PC-9 (cell line): ENCODE data around the gene UBE2D3. TPM values are rescaled to one million over a fixed set of nuclear protein-coding genes. Genes with fewer than 3 reads are reported as not detected.

Experiments
- BruUV-seq: library from RNA; stranded (reverse); fragments of 400-500 nt; replicated peaks from 2 replicates; lab custom pipeline; 2021; lab: Mats Ljungman, UMichigan
- CTCF ChIA-PET: fragments of 300-600 bp; sonication (Branson Sonifier 250); formaldehyde crosslinking; loops from one replicate; lab custom pipeline; 2022; ENCODE audit warnings: antibody characterized with exemption; lab: Charles Lee
- POLR2A ChIA-PET: fragments of 300-600 bp; sonication (Branson Sonifier 250); formaldehyde crosslinking; loops from one replicate; lab custom pipeline; 2022; ENCODE audit warnings: antibody characterized with exemption; ENCODE audit not compliant: unreplicated experiment; lab: Charles Lee
- DNase-seq, 2 experiments: peaks; one replicate each; pipeline versions ENCODE4 v3.0.0 to v3.0.0-alpha.2; 2015 to 2022; ENCODE audit warnings: mixed read lengths in 1 of 2
- H2AFZ ChIP-seq: fragments of 200-600 bp; sonication (generic); 2 replicates; pipeline ENCODE4 v1.8.1; 2017; ENCODE audit warnings: antibody characterized with exemption
- H3F3A ChIP-seq: fragments of 200-600 bp; sonication (generic); 2 replicates; pipeline ENCODE4 v1.8.1; 2017; ENCODE audit warnings: antibody characterized with exemption, mild to moderate bottlenecking, low read depth; ENCODE audit not compliant: insufficient read depth
- H3K27ac ChIP-seq: fragments of 200-600 bp; sonication (generic); 2 replicates; pipeline ENCODE4 v1.6.1; 2016; ENCODE audit warnings: mixed run types
- H3K27me3 ChIP-seq: fragments of 200-600 bp; sonication (generic); 2 replicates; pipeline ENCODE4 v1.6.1; 2016; ENCODE audit warnings: low read depth, mixed run types; ENCODE audit not compliant: insufficient read depth
- H3K36me3 ChIP-seq: fragments of 200-600 bp; sonication (generic); 2 replicates; pipeline ENCODE4 v1.6.1; 2016; ENCODE audit warnings: low read depth, mixed run types
- H3K4me1 ChIP-seq: fragments of 200-600 bp; sonication (generic); replicated peaks from 2 replicates; pipeline ENCODE4 v1.6.1; 2016; ENCODE audit warnings: mixed run types; ENCODE audit not compliant: insufficient read depth
- H3K4me2 ChIP-seq: fragments of 200-600 bp; sonication (generic); 2 replicates; pipeline ENCODE4 v1.6.1; 2017; ENCODE audit warnings: mixed run types
- H3K4me3 ChIP-seq: fragments of 200-600 bp; sonication (generic); 2 replicates; pipeline ENCODE4 v1.6.1; 2016; ENCODE audit warnings: mixed run types
- H3K79me2 ChIP-seq: fragments of 200-600 bp; sonication (generic); 2 replicates; pipeline ENCODE4 v1.6.1; 2017; ENCODE audit warnings: low read depth, mixed run types
- H3K9me2 ChIP-seq: fragments of 200-600 bp; sonication (generic); 2 replicates; pipeline ENCODE4 v1.8.1; 2017; ENCODE audit warnings: mild to moderate bottlenecking; ENCODE audit not compliant: insufficient read depth
- H3K9me3 ChIP-seq: fragments of 200-600 bp; sonication (generic); 2 replicates; pipeline ENCODE4 v1.8.1; 2016; ENCODE audit warnings: low read depth; ENCODE audit not compliant: insufficient read depth
- H4K20me1 ChIP-seq: fragments of 200-600 bp; sonication (generic); 2 replicates; pipeline ENCODE4 v1.8.1; 2017; ENCODE audit not compliant: insufficient read depth
- EZH2 ChIP-seq: fragments of 200-600 bp; sonication (generic); IDR thresholded peaks from 2 replicates; pipeline ENCODE4 v1.8.0; 2017; ENCODE audit warnings: antibody characterized with exemption, low read depth
- intact Hi-C: fragments of 100-400 bp; cut with micrococcal nuclease; formaldehyde crosslinking; loops from one replicate; pipeline ENCODE4 v1.10.0; 2022; ENCODE audit not compliant: unreplicated experiment
- total RNA-seq: library from RNA; stranded (reverse); gene quantifications from 2 replicates; pipeline ENCODE4 v1.2.3, GENCODE V29; 2021
- TF ChIP-seq, protein P1 (sequence below): fragments of 200-600 bp; sonication (generic); conservative IDR thresholded peaks from 2 replicates; pipeline ENCODE4 v1.6.1; 2017; ENCODE audit warnings: mixed run types, antibody characterized with exemption, mild to moderate bottlenecking, moderate library complexity

The UBE2D3 gene
- total RNA-seq, 1 experiment from 2014 or later, result 183 TPM

DNA sequence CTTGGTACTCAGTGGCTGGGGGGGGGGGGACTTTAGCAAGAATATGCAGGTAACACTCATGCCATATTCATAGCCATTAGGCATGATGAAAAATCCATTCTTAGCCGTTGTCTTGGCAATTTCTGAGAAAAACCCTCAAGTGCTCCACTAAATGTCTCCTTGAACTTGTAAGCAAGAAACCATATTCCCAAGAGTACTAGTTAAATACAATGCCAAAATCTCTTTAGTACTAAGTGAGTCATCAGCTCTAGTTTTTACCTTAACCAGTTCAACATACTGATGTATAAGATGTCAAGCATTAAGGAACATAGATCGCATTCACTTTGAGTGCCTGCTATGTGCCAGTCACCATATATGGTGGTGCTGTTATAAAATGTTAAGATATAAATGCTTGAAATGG is 27.5 kb downstream of the UBE2D3 start:
- TF ChIP-seq, protein P1, sequence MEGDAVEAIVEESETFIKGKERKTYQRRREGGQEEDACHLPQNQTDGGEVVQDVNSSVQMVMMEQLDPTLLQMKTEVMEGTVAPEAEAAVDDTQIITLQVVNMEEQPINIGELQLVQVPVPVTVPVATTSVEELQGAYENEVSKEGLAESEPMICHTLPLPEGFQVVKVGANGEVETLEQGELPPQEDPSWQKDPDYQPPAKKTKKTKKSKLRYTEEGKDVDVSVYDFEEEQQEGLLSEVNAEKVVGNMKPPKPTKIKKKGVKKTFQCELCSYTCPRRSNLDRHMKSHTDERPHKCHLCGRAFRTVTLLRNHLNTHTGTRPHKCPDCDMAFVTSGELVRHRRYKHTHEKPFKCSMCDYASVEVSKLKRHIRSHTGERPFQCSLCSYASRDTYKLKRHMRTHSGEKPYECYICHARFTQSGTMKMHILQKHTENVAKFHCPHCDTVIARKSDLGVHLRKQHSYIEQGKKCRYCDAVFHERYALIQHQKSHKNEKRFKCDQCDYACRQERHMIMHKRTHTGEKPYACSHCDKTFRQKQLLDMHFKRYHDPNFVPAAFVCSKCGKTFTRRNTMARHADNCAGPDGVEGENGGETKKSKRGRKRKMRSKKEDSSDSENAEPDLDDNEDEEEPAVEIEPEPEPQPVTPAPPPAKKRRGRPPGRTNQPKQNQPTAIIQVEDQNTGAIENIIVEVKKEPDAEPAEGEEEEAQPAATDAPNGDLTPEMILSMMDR, result no peak
- no peak for TF ChIP-seq EZH2
- Histone ChIP-seq H4K20me1 (peaks cover 14% of the 10 kb centered on the region), H2AFZ (no peak overlapping the region), H3F3A (0 out of 2 replicates have a peak, but pooled peaks cover 16% of the 10 kb centered on the region), H3K79me2 (peaks cover 13% of the 10 kb centered on the region), H3K4me3 (no peak overlapping the region), H3K36me3 (peaks cover 64% of the 10 kb centered on the region), H3K27ac (no peak overlapping the region), H3K9me3 (no peaks in the 10 kb centered on the region), H3K9me2 (no peaks in the 10 kb centered on the region), H3K4me2 (no peak overlapping the region), H3K4me1 (no peaks in the 10 kb centered on the region), H3K27me3 (no peaks in the 10 kb centered on the region)
- DNase-seq, result no peak
- CTCF ChIA-PET, result no interaction called here
- BruUV-seq, result no TSS peak
- POLR2A ChIA-PET, result interaction anchor here (0.9 kb wide), 1 partner anchor 73 kb away, joined by 3 read pairs; no protein-coding TSS in a partner anchor
- intact Hi-C loops, result loop anchor here (10.0 kb wide), 2 partner anchors 175 to 365 kb away; no protein-coding TSS in a partner anchor

- intact Hi-C loops, result loop anchor here (10.0 kb wide), 2 partner anchors 170 to 360 kb away; no protein-coding TSS in a partner anchor
- no peak for DNase-seq
- CTCF ChIA-PET, result no interaction called here
- Histone ChIP-seq H3K4me3 (no peak overlapping the region), H2AFZ (no peak overlapping the region), H4K20me1 (peaks cover 5% of the 10 kb centered on the region; the same call in 1 of the 2 replicates), H3K4me2 (no peak overlapping the region), H3K4me1 (no peaks in the 10 kb centered on the region), H3K9me3 (no peaks in the 10 kb centered on the region), H3K79me2 (no peaks in the 10 kb centered on the region), H3K36me3 (peaks cover 42% of the 10 kb centered on the region), H3K9me2 (no peaks in the 10 kb centered on the region), H3K27ac (no peak overlapping the region), H3F3A (peaks cover 19% of the 10 kb centered on the region; the same call in 1 of the 2 replicates), H3K27me3 (no peaks in the 10 kb centered on the region)
- BruUV-seq, result no TSS peak
- no peak for TF ChIP-seq EZH2
- TF ChIP-seq, protein P1, result no peak
- POLR2A ChIA-PET, result no interaction called here
Observed at GRCh38 chr4:102794999-102795398, 32.4 kb downstream of the UBE2D3 start.

DNA sequence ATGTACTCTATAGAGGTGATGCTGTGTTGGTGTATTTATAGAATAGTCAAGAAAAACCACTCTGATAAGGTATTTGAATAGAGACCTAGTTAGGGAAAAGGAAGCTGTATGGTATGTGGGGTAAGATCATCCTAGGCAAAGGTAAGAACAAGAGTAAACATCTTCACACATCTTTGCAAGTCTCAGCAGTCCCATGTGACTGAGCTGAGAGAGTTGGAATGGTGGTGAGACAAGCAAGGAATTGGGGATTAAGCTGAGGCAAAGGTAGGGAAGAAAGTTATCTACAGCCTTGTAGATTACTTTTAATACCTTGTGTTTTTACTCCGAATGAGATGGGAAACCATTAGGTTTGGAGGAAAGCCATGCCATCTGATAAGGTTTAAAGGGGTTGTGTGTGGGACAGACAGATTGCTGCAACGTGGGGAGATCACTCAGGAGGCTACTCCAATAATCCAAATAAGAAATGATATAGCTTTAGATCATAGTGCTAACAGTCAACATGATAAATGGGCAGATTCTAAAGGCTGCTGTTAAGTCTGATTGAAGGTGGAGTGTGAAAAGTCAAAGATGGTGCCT is 34.9 kb downstream of the UBE2D3 start:
- H4K20me1 ChIP-seq, result no peaks in the 10 kb centered on the region
- peaks cover 29% of the 10 kb centered on the region; the same call in 1 of the 2 replicates for H3F3A ChIP-seq
- H3K4me3 ChIP-seq, result no peak overlapping the region
- no peaks in the 10 kb centered on the region for H3K79me2 ChIP-seq
- H3K9me3 ChIP-seq, result peaks cover 4% of the 10 kb centered on the region; the same call in 1 of the 2 replicates
- no TSS peak for BruUV-seq
- no peak overlapping the region for H2AFZ ChIP-seq
- no peaks in the 10 kb centered on the region for H3K4me1 ChIP-seq
- ChIA-PET CTCF (no interaction called here), POLR2A (no interaction called here)
- no peak overlapping the region for H3K4me2 ChIP-seq
- no peaks in the 10 kb centered on the region for H3K27me3 ChIP-seq
- peaks cover 29% of the 10 kb centered on the region for H3K36me3 ChIP-seq
- no peak overlapping the region for H3K27ac ChIP-seq
- TF ChIP-seq, protein P1, result no peak
- TF ChIP-seq EZH2, result no peak
- intact Hi-C loops, result loop anchor here (10.0 kb wide), 2 partner anchors 168 to 358 kb away; no protein-coding TSS in a partner anchor
- H3K9me2 ChIP-seq, result no peaks in the 10 kb centered on the region
- no peak for DNase-seq
